OCI-LY7 (cell line): Measurements from ENCODE around the gene SLCO2A1. TPM values are rescaled to one million over a fixed set of nuclear protein-coding genes. Genes with fewer than 3 reads are reported as not detected.
"Not testable (repeated sequence)": the region's sequence is repeated elsewhere in the genome, so short reads cannot be mapped to it uniquely, and the experiment has no call there.

Source experiments
- BruUV-seq: library from RNA; stranded (reverse); fragments of 400-500 nt; replicated peaks from 2 replicates; lab custom pipeline; 2021; lab: Mats Ljungman, UMichigan
- CTCF ChIA-PET: fragments of 300-600 bp; sonication (Branson Sonifier 250); formaldehyde crosslinking; loops from one replicate; lab custom pipeline; 2022; ENCODE audit warnings: antibody characterized with exemption; ENCODE audit not compliant: unreplicated experiment; lab: Charles Lee
- POLR2A ChIA-PET: fragments of 300-600 bp; sonication (Branson Sonifier 250); formaldehyde crosslinking; loops from one replicate; lab custom pipeline; 2022; ENCODE audit warnings: antibody characterized with exemption; lab: Charles Lee
- DNase-seq: peaks from one replicate; pipeline ENCODE4 v3.0.0-alpha.2; 2015; ENCODE audit warnings: low spot score
- H2AFZ ChIP-seq: fragments of 200-600 bp; sonication (generic), shearing (Covaris generic); 2 replicates; pipeline ENCODE4 v1.6.1; 2014; ENCODE audit warnings: mild to moderate bottlenecking, antibody characterized with exemption, low read length, moderate library complexity
- H3K27ac ChIP-seq: fragments of 200-600 bp; sonication (generic); 2 replicates; pipeline ENCODE4 v1.5.1; 2014; ENCODE audit warnings: mixed run types, low read depth, mild to moderate bottlenecking, moderate library complexity, low read length, inconsistent platforms; ENCODE audit not compliant: poor library complexity, severe bottlenecking
- H3K36me3 ChIP-seq: fragments of 200-600 bp; sonication (generic); 2 replicates; pipeline ENCODE4 v1.6.1; 2014; ENCODE audit warnings: mild to moderate bottlenecking, antibody characterized with exemption, low read length, moderate library complexity, mixed read lengths; ENCODE audit not compliant: insufficient read depth
- H3K4me1 ChIP-seq: fragments of 200-600 bp; sonication (generic); 2 replicates; pipeline ENCODE4 v1.5.1; 2014; ENCODE audit warnings: mild to moderate bottlenecking, low read length; ENCODE audit not compliant: insufficient read depth, poor library complexity, severe bottlenecking
- H3K4me2 ChIP-seq: fragments of 200-600 bp; sonication (generic); 2 replicates; pipeline ENCODE4 v1.6.1; 2014; ENCODE audit warnings: mild to moderate bottlenecking, low read length
- H3K4me3 ChIP-seq: fragments of 200-600 bp; sonication (generic); 2 replicates; pipeline ENCODE4 v1.5.1; 2014; ENCODE audit warnings: mild to moderate bottlenecking, low read depth, low read length; ENCODE audit not compliant: poor library complexity, severe bottlenecking
- H3K79me2 ChIP-seq: fragments of 200-600 bp; sonication (generic); 2 replicates; pipeline ENCODE4 v1.6.1; 2016; ENCODE audit warnings: low read depth, mild to moderate bottlenecking, low read length, moderate library complexity, mixed read lengths; ENCODE audit not compliant: insufficient read depth
- H3K9me2 ChIP-seq: fragments of 200-600 bp; sonication (generic); 2 replicates; pipeline ENCODE4 v1.6.1; 2016; ENCODE audit warnings: mild to moderate bottlenecking, low read length, mixed read lengths; ENCODE audit not compliant: insufficient read depth
- H3K9me3 ChIP-seq: fragments of 200-600 bp; sonication (generic); 2 replicates; pipeline ENCODE4 v1.6.1; 2014; ENCODE audit warnings: mild to moderate bottlenecking, mixed run types, low read length, mixed read lengths
- H4K20me1 ChIP-seq: fragments of 200-600 bp; sonication (generic); 2 replicates; pipeline ENCODE4 v1.6.1; 2014; ENCODE audit warnings: mild to moderate bottlenecking, antibody characterized with exemption, low read length, moderate library complexity, mixed read lengths; ENCODE audit not compliant: insufficient read depth
- EZH2phosphoT487 ChIP-seq: fragments of 200-600 bp; sonication (generic); IDR thresholded peaks from 2 replicates; pipeline ENCODE4 v1.6.1; 2018; ENCODE audit warnings: low read depth, borderline replicate concordance, mild to moderate bottlenecking, mixed run types, antibody characterized with exemption, low read length, moderate library complexity, mixed read lengths
- intact Hi-C: fragments of 100-400 bp; cut with micrococcal nuclease; formaldehyde crosslinking; loops from one replicate; pipeline ENCODE4 v1.10.0; 2022; ENCODE audit not compliant: unreplicated experiment
- total RNA-seq, 2 experiments: library from RNA; depleted of rRNA in 1 of 2; stranded (reverse); fragments of >200 nt in 1 of 2; shearing (Covaris generic) in 1 of 2; gene quantifications; 2 replicates each; pipeline ENCODE4 v1.2.3, GENCODE V29; 2014 to 2022
- TF ChIP-seq, protein P1 (sequence below): fragments of 200-600 bp; sonication (generic); conservative IDR thresholded peaks from 2 replicates; pipeline ENCODE4 v1.5.1; 2014; ENCODE audit warnings: mild to moderate bottlenecking, antibody characterized with exemption, low read length, moderate library complexity, mixed read lengths

Gene SLCO2A1
- total RNA-seq, 2 experiments from 2014 or later: not detected

DNA sequence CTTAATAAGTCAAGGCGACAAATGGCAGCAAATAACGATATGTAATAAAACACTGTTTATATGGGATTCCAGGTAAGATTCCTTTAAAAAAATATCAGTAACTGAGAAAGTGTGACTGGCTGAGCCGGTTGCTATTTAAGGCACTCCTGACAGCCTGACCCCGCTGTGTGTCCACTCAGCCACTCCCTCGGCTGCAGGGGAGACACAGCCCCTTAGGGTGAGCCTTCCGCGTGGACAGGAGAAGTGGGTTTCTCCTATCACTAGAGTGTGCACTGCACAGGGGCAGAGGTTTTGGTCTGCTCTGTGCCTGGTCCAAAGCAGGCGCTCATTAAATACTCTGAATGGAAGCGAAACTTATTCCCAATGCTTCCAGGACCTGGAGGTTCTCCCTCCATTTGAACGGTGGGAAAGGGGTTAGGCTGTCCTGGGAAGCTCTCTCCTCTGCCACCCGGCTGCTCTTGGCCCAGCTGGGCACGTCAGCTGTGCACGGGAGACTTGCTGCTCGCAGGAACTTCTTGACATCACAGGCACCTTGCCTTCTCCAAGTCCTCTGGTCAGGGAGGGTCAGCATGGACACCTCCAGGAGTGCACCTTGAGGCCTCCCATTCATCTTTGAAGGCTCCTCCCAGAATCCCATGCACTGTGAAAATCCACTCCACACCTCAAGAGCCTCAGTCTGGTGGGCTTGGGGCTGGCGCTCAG, 43.3 kb upstream of the SLCO2A1 start:
- TF ChIP-seq, protein P1, sequence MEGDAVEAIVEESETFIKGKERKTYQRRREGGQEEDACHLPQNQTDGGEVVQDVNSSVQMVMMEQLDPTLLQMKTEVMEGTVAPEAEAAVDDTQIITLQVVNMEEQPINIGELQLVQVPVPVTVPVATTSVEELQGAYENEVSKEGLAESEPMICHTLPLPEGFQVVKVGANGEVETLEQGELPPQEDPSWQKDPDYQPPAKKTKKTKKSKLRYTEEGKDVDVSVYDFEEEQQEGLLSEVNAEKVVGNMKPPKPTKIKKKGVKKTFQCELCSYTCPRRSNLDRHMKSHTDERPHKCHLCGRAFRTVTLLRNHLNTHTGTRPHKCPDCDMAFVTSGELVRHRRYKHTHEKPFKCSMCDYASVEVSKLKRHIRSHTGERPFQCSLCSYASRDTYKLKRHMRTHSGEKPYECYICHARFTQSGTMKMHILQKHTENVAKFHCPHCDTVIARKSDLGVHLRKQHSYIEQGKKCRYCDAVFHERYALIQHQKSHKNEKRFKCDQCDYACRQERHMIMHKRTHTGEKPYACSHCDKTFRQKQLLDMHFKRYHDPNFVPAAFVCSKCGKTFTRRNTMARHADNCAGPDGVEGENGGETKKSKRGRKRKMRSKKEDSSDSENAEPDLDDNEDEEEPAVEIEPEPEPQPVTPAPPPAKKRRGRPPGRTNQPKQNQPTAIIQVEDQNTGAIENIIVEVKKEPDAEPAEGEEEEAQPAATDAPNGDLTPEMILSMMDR: no peak
- no peak for TF ChIP-seq EZH2phosphoT487
- POLR2A ChIA-PET: no interaction called here
- Histone ChIP-seq H3K79me2 (no peaks in the 10 kb centered on the region), H3K4me1 (no peaks in the 10 kb centered on the region), H3K36me3 (no peaks in the 10 kb centered on the region), H3K9me3 (no peaks in the 10 kb centered on the region), H3K4me2 (no peak overlapping the region), H4K20me1 (no peaks in the 10 kb centered on the region), H3K9me2 (no peaks in the 10 kb centered on the region), H2AFZ (no peak overlapping the region), H3K4me3 (no peak overlapping the region), H3K27ac (no peak overlapping the region)
- intact Hi-C loops: no loop called here
- CTCF ChIA-PET: no interaction called here
- DNase-seq: no peak
- no TSS peak for BruUV-seq

- CTCF ChIA-PET, intact Hi-C loops, BruUV-seq, H3K9me2 ChIP-seq, H4K20me1 ChIP-seq, H3K9me3 ChIP-seq, H3K4me3 ChIP-seq, H3K27ac ChIP-seq, POLR2A ChIA-PET, H3K4me2 ChIP-seq, DNase-seq, H2AFZ ChIP-seq, H3K79me2 ChIP-seq, H3K36me3 ChIP-seq, H3K4me1 ChIP-seq: not testable (repeated sequence)
Measured at GRCh38 chr3:134070281-134070680, 40.6 kb upstream of the SLCO2A1 start.

DNA sequence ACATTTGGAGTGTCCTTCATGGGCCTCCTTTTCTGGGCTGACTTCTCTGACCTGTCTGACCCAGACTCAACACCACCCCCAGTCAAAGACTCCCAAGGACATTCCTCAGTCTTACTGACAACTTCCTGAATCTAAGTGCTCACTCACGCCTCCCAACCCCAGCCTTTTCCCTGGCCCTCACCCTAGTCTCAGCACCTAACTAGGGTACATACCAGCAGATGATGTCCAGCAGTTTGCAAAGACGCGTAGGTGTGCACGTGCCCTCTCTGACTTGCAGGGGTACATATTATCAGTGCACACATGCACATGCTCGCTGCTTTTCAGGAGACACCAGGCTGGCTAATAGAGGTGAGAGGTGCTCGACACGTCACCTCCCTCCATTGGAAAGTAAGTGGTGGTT, 38.7 kb upstream of the SLCO2A1 start:
- no TSS peak for BruUV-seq
- no peak overlapping the region for H3K4me2 ChIP-seq
- no peaks in the 10 kb centered on the region for H3K9me2 ChIP-seq
- no peaks in the 10 kb centered on the region for H4K20me1 ChIP-seq
- no peak overlapping the region for H3K27ac ChIP-seq
- H3K79me2 ChIP-seq: no peaks in the 10 kb centered on the region
- POLR2A ChIA-PET: no interaction called here
- H3K9me3 ChIP-seq: no peaks in the 10 kb centered on the region
- no peaks in the 10 kb centered on the region for H3K4me1 ChIP-seq
- no peak overlapping the region for H2AFZ ChIP-seq
- intact Hi-C loops: no loop called here
- H3K36me3 ChIP-seq: no peaks in the 10 kb centered on the region
- no peak overlapping the region for H3K4me3 ChIP-seq
- CTCF ChIA-PET: no interaction called here
- no peak for DNase-seq
- TF ChIP-seq, protein P1: no peak
- TF ChIP-seq EZH2phosphoT487: no peak
